Left lung (tissue), 10 donors: ENCODE measurements around the gene TMPRSS13. TPM values are rescaled to one million over a fixed set of nuclear protein-coding genes. Genes with fewer than 3 reads are reported as not detected.
A peak's percentile ranks its signal among the peaks of the same experiment; 100 is the strongest.

Experiments
- ATAC-seq: fragments of 200-7000 bp; cut with Tn5 transposase; one replicate; pipeline ENCODE4 v1.9.1; 2020; ENCODE audit warnings: moderate library complexity
- DNase-seq, 4 donors: peaks; one replicate each; pipeline ENCODE4 v3.0.0-alpha.2; 2013 to 2020
- H3K27ac ChIP-seq, 2 donors: fragments of 200-600 bp; sonication (generic) in 1 of 2; one replicate each; pipeline versions ENCODE4 v1.5.0 to v1.8.0; 2020 to 2021
- H3K27me3 ChIP-seq, 2 donors: fragments of 200-600 bp; sonication (generic) in 1 of 2; one replicate each; pipeline versions ENCODE4 v1.5.0 to v1.8.0; 2020 to 2021
- H3K36me3 ChIP-seq, 2 donors: fragments of 200-600 bp; sonication (generic) in 1 of 2; one replicate each; pipeline versions ENCODE4 v1.5.0 to v1.8.0; 2020 to 2021
- H3K4me1 ChIP-seq, 2 donors: fragments of 200-600 bp; one replicate each; pipeline ENCODE4 v1.8.0; 2021
- H3K4me3 ChIP-seq, 2 donors: fragments of 200-600 bp; sonication (generic) in 1 of 2; one replicate each; pipeline versions ENCODE4 v1.5.0 to v1.8.0; 2020 to 2021; ENCODE audit warnings: mild to moderate bottlenecking in 1 of 2
- H3K9me3 ChIP-seq, 2 donors: fragments of 200-600 bp; sonication (generic) in 1 of 2; one replicate each; pipeline versions ENCODE4 v1.5.0 to v1.8.0; 2020 to 2021
- intact Hi-C, 2 donors: fragments of 100-400 bp; cut with DNase I; formaldehyde crosslinking; loops; one replicate each; pipeline versions ENCODE4 v1.11.2 to v1.14.2; 2022
- polyA plus RNA-seq, 6 donors: library from polyadenylated mRNA; unstranded; fragments of 120-200 nt; gene quantifications; one replicate each; pipeline ENCODE4 v1.2.1, GENCODE V29; 2013; ENCODE audit not compliant: insufficient read length in 6 of 6
- total RNA-seq, 2 donors: library from RNA; stranded (reverse); fragmentation: NEBNext Ultra II Directional; extraction: Animal tissue kit (Norgen Biotek cat#: 25700); gene quantifications; one replicate each; pipeline ENCODE4 v1.2.1, GENCODE V29; 2021
- TF ChIP-seq, protein P1 (sequence below), 2 donors: fragments of 200-600 bp; sonication (generic) in 1 of 2; IDR thresholded peaks; one replicate each; pipeline versions ENCODE4 v1.5.0 to v1.8.0; 2021; ENCODE audit warnings: antibody characterized with exemption in 2 of 2
- donor health status: DM: no; HTN: yes; CAD: no.
- donor health status: DM: no; HTN: no; CAD: no.

Gene TMPRSS13
- total and polyA plus RNA-seq, 8 donors, result 4.6 to 10.7 (median 8.1) TPM

DNA sequence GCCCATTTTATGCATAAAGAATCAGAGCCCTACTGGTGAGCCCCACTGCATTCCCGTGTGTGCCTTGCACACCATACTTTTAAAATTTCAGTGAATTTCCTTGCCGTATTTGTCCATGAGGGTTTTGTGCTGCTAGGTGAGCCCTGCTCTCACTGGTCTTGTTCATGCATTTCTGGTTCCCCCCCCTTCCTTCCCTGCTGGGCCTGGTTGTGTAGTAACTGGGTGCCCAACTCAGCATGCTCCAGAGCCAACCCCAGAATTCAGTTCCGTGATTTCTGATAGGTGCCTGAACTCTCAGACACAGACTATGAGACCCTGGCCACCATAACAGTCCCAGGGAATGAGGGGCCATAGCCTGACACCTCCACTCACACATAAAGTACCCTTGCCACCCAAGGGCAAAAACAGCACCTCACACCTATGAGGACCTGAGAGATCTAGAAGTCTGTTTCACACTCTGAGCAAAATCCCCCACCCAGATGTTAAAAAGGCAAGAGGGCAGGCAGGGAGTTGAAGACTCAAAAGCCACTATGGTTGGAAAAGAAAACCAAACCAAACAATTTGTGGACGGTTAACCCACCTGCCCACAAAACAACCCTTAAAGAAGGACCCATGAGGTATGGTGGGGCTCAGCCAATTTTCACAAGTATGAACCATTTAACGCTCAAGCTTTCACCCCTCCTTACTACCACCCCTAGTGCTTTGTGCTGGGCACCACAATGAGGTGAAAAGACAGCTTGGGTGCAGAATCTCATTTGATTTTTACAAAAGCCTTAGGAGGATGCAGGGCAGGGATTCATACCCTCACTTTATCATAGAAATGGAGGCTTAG, 40.2 kb upstream of the TMPRSS13 start:
- H3K27me3 ChIP-seq, result no peaks in the 10 kb centered on the region
- no peaks in the 10 kb centered on the region for H3K36me3 ChIP-seq
- no peaks in the 10 kb centered on the region for H3K9me3 ChIP-seq
- H3K4me1 ChIP-seq, result peaks cover 11 to 45% of the 10 kb centered on the region in 2 donors
- DNase-seq (no peak), ATAC-seq (no peak)
- TF ChIP-seq, protein P1, sequence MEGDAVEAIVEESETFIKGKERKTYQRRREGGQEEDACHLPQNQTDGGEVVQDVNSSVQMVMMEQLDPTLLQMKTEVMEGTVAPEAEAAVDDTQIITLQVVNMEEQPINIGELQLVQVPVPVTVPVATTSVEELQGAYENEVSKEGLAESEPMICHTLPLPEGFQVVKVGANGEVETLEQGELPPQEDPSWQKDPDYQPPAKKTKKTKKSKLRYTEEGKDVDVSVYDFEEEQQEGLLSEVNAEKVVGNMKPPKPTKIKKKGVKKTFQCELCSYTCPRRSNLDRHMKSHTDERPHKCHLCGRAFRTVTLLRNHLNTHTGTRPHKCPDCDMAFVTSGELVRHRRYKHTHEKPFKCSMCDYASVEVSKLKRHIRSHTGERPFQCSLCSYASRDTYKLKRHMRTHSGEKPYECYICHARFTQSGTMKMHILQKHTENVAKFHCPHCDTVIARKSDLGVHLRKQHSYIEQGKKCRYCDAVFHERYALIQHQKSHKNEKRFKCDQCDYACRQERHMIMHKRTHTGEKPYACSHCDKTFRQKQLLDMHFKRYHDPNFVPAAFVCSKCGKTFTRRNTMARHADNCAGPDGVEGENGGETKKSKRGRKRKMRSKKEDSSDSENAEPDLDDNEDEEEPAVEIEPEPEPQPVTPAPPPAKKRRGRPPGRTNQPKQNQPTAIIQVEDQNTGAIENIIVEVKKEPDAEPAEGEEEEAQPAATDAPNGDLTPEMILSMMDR (IDR thresholded peaks at IDR 0.05), result no peak
- intact Hi-C loops, result no loop called here
- no peak overlapping the region for H3K4me3 ChIP-seq
- H3K27ac ChIP-seq, result no peak overlapping the region

DNA sequence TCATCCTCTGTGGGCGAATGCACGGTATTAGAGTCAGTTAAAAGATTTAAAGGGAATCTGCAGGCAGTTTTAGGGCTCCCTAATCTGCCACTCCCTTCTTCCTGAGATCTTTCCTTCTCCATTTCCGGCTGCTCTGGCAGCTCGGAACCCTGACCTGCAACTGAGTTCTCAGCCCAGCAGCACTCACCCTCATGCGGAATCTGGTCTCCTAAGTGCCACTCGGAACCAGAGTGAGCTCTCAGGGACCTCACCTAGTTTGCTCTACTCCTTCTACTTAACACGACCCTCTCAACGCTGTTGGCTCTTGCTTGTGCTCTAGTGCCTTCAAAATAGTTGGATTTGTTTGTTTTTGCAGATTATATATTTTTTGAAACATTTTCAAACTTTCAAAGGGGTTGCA, 37.7 kb upstream of the TMPRSS13 start:
- peaks cover 0 to 22% of the 10 kb centered on the region in 2 donors for H3K4me1 ChIP-seq

DNA sequence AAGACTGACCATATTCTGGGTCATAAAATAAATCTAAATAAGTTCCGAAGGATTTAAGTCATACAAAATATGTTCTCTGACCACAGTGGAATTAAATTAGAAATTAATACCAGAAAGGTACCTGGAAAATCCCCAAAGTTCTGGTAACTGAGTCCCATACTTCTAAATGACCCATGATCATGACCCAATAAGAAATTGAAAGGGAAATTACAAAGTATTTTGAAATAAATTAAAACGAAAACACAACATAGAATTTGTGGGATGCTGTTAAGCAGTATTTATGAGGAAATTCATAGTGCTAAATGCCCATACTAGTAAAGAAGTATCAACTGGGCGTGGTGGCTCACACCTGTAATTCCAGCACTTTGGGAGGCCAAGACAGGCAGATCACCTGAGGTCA, 33.6 kb upstream of the TMPRSS13 start:
- DNase-seq (no peak), ATAC-seq (no peak)
- no peak overlapping the region for H3K4me3 ChIP-seq
- H3K27me3 ChIP-seq, result no peaks in the 10 kb centered on the region
- peaks cover 0 to 5% of the 10 kb centered on the region in 2 donors for H3K4me1 ChIP-seq
- H3K9me3 ChIP-seq, result no peaks in the 10 kb centered on the region
- TF ChIP-seq, protein P1 (IDR thresholded peaks at IDR 0.05), result no peak
- no peak overlapping the region for H3K27ac ChIP-seq
- intact Hi-C loops, result no loop called here
- H3K36me3 ChIP-seq, result no peaks in the 10 kb centered on the region

More for the DNA sequence above, 37.7 kb upstream of the TMPRSS13 start:
- TF ChIP-seq, protein P1 (IDR thresholded peaks at IDR 0.05), result no peak
- Histone ChIP-seq H3K36me3 (no peaks in the 10 kb centered on the region), H3K27ac (no peak overlapping the region), H3K9me3 (no peaks in the 10 kb centered on the region), H3K27me3 (no peaks in the 10 kb centered on the region), H3K4me3 (no peak overlapping the region)
- peak; percentile 83 for ATAC-seq
- intact Hi-C loops, result no loop called here
- DNase-seq, result no peak

DNA sequence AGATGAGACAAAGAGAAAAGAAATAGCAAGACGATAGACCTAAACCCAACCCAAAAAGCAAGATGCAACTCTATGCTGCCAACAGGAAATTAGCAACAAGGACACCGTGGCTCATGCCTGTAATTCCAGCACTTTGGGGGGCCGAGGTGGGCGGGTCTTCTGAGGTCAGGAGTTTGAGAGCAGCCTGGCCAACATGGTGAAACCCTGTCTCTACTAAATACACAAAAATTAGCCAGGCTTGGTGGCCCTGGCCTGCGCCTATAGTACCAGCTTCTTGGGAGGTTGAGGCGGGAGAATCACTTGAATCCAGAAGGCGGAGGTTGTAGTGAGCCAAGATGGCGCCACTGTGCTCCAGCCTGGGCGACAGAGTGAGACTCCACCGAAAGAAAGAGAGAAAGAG, 32.7 kb upstream of the TMPRSS13 start:
- TF ChIP-seq, protein P1 (IDR thresholded peaks at IDR 0.05), result no peak
- DNase-seq, result no peak
- H3K36me3 ChIP-seq, result no peaks in the 10 kb centered on the region
- no peak overlapping the region for H3K27ac ChIP-seq
- H3K4me1 ChIP-seq, result peaks cover 0 to 5% of the 10 kb centered on the region in 2 donors
- no peak for ATAC-seq
- no peaks in the 10 kb centered on the region for H3K27me3 ChIP-seq
- H3K4me3 ChIP-seq, result no peak overlapping the region
- intact Hi-C loops, result no loop called here
- H3K9me3 ChIP-seq, result no peaks in the 10 kb centered on the region

DNA sequence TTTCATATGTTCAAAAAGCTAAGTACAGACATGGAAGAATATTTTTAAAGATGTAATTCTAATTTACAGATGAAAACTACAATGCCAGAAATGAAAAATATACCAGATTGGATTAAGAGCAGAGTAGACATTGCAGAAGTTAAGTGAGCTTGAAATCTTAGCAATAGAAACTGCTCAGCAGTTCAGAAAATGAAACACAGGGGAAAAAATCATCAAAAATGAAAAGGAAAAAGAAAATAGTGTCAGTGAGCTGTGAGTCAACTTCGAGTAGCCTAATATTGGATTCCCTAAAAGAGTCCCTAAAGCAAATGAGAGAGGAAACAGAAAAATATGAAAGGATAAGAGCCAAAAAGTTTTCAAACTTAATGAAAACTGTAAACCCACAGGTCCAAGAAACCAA, 31.2 kb upstream of the TMPRSS13 start:
- H3K27ac ChIP-seq, result peak overlapping the region in 1 of 2 donors; percentile 70
- intact Hi-C loops, result no loop called here

More for the DNA sequence above, 31.2 kb upstream of the TMPRSS13 start:
- TF ChIP-seq, protein P1 (IDR thresholded peaks at IDR 0.05), result no peak
- Histone ChIP-seq H3K27me3 (no peaks in the 10 kb centered on the region), H3K36me3 (no peaks in the 10 kb centered on the region), H3K4me3 (no peak overlapping the region), H3K4me1 (peaks cover 0 to 5% of the 10 kb centered on the region in 2 donors), H3K9me3 (no peaks in the 10 kb centered on the region)
- DNase-seq (no peak), ATAC-seq (no peak)
